NCI-H345 treated with DMSO at 0.1 percent for 48 hours (cell line): ENCODE measurements around the gene FBLN2.

ENCODE experiments used
- DNase-seq: peaks from one replicate; lab custom pipeline; 2025; ENCODE audit not compliant: unreplicated experiment; lab: John Stamatoyannopoulos, UW

Gene FBLN2

GRCh38 chr3:13682331-13683013 lies 133.5 kb downstream of the FBLN2 start:
- no peak for DNase-seq

- no peak for DNase-seq
These were observed 134.4 kb downstream of the FBLN2 start for GRCh38 chr3:13683288-13683687.

DNA sequence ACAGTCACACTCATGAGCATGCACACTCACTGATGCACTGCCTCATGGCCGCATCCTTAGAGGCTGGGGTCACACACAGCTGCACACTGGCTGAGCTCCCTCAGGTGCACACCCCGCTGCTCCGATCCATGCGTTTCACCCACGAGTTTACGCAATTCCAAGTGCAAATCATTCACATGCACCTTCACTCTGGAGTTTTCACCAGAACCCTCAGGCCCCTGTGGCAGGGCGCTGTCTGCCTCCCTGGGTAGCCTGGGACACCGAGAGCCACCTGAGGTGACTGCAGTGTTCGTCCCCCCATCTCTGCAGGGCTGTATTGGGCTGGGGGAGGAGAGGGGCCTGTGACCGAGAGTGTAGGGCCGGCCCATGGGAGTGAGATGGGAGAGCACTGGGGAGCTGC lies 134.8 kb downstream of the FBLN2 start:
- no peak for DNase-seq

DNA sequence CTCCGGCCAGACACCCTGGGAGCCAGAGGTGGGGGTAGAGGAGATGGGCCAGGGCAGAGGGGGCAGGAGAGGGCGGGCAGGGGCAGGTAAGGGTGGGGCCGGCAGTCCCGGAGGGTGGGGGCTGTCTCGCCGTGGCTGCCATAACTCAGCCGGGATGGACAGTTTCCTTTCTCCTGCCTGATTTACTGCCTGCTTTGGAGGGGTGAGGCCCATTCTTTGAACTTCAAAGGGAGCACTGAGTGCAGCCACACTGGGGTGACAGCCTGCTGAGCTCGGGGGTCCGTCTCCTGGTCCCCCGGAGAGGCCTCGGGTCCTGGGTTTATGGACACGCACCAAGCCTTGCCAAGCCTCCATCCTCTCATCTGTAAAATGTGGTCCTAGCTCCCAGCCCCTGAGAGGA lies 135.4 kb downstream of the FBLN2 start:
- DNase-seq, result no peak

- no peak for DNase-seq
These were observed 135.9 kb downstream of the FBLN2 start for GRCh38 chr3:13684854-13685253.

- DNase-seq, result no peak
These were observed 136.8 kb downstream of the FBLN2 start for GRCh38 chr3:13685721-13686120.

GRCh38 chr3:13686367-13687160 lies 137.6 kb downstream of the FBLN2 start:
- no peak for DNase-seq

DNA sequence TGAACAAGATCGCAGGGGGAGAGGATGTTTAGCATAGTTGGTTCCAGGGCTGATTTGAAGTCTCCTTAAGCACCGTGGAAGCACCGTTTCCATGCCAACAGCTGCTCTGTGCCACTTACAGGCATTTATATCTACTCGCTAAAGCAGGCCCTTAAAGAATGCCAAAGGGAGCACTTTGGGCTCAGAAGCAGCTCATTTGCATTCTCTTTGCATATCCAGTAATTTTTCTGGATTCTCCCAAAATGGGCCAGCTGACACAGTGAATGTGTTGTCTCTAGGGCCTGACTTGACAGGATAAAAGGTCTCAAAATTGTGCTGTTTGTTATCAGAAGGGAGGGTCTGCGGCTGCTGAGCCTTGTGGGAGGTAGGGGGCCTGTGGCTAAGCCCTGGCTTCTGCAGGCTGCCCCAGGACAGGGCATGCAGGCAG lies 138.6 kb downstream of the FBLN2 start:
- no peak for DNase-seq
